MM.1S (cell line): ENCODE results near the gene ILK.

Experiments
- CTCF ChIP-seq: fragments of 300-600 bp; sonication (generic); IDR thresholded peaks from 2 replicates; pipeline ENCODE4 v1.5.1; 2016; ENCODE audit warnings: antibody characterized with exemption, low read length, mixed read lengths
- EZH2 ChIP-seq: fragments of 300-600 bp; sonication (generic); optimal IDR thresholded peaks from 2 replicates; pipeline ENCODE3; 2017; ENCODE audit warnings: low read depth, mild to moderate bottlenecking, antibody characterized with exemption, low read length, mixed read lengths
- EZH2phosphoT487 ChIP-seq: fragments of 300-600 bp; sonication (generic); IDR thresholded peaks from 2 replicates; pipeline ENCODE4 v1.6.1; 2018; ENCODE audit warnings: antibody characterized with exemption, low read length

- TF ChIP-seq CTCF (no peak), EZH2phosphoT487 (no peak), EZH2 (no peak)
Observed at GRCh38 chr11:6646071-6646470, 42.5 kb downstream of the ILK start.
